GM12878 (cell line): ENCODE data around the gene EPHB1. TPM values are rescaled to one million over a fixed set of nuclear protein-coding genes. Genes with fewer than 3 reads are reported as not detected.

ENCODE experiments used
- ATAC-seq: fragments of 200-7000 bp; cut with Tn5 transposase; 3 replicates; pipeline ENCODE4 v1.9.1; 2020; ENCODE audit warnings: mild to moderate bottlenecking, moderate library complexity
- BruUV-seq: library from RNA; stranded (reverse); fragments of 400-500 nt; replicated peaks from 2 replicates; lab custom pipeline; 2021; lab: Mats Ljungman, UMichigan
- CTCF ChIA-PET: fragments of 300-600 bp; sonication (Branson Sonifier 250); formaldehyde crosslinking; extraction: SDS; loops from one replicate; lab custom pipeline; 2021; ENCODE audit warnings: inconsistent platforms; lab: Yijun Ruan, JAX
- POLR2A ChIA-PET: fragments of 350-600 bp; formaldehyde crosslinking; extraction: SDS; loops from one replicate; lab custom pipeline; 2021; ENCODE audit warnings: inconsistent platforms; lab: Charles Lee
- RAD21 ChIA-PET: fragments of 300-600 bp; sonication (Branson Sonifier 250); formaldehyde crosslinking; loops from one replicate; lab custom pipeline; 2023; ENCODE audit warnings: antibody characterized with exemption; ENCODE audit not compliant: unreplicated experiment; lab: Charles Lee
- SMC1A ChIA-PET: fragments of 300-600 bp; sonication (Branson Sonifier 250); formaldehyde crosslinking; loops from one replicate; lab custom pipeline; 2023; ENCODE audit not compliant: unreplicated experiment, uncharacterized antibody; lab: Charles Lee
- DNase-seq: peaks from one replicate; pipeline ENCODE4 v3.0.0-alpha.2; 2011; ENCODE audit warnings: low read depth, low spot score
- FAIRE-seq: peaks from 3 replicates; lab custom pipeline; 2011; peaks lifted over from hg19 to GRCh38; lab: Jason Lieb, UNC
- H2AFZ ChIP-seq: 2 replicates; pipeline ENCODE4 v1.6.0; 2011; ENCODE audit warnings: low read depth, low read length, control low read depth; ENCODE audit not compliant: control insufficient read depth
- H3K27ac ChIP-seq: 2 replicates; pipeline ENCODE4 v1.5.1; 2011; ENCODE audit warnings: control low read depth; ENCODE audit not compliant: control insufficient read depth, insufficient read depth
- H3K27me3 ChIP-seq, 2 experiments: replicated peaks in 1 of 2; 2 replicates each; pipeline versions ENCODE4 v1.6.0 to v1.6.1; 2011; ENCODE audit warnings: low read length in 1 of 2; ENCODE audit not compliant: control insufficient read depth in 2 of 2, insufficient read depth in 2 of 2
- H3K36me3 ChIP-seq, 2 experiments: 2 replicates each; pipeline ENCODE4 v1.5.1; 2011; ENCODE audit warnings: low read length in 1 of 2; ENCODE audit not compliant: control insufficient read depth in 2 of 2, insufficient read depth in 2 of 2
- H3K4me1 ChIP-seq: 2 replicates; pipeline ENCODE4 v1.6.1; 2011; ENCODE audit warnings: mild to moderate bottlenecking, low read length, moderate library complexity, mixed read lengths; ENCODE audit not compliant: control insufficient read depth, insufficient read depth
- H3K4me2 ChIP-seq: 2 replicates; pipeline ENCODE4 v1.6.0; 2011; ENCODE audit warnings: control low read depth; ENCODE audit not compliant: control insufficient read depth, insufficient read depth
- H3K4me3 ChIP-seq: fragments of 200-600 bp; sonication (generic); 2 replicates; pipeline ENCODE4 v1.5.1; 2016
- H3K79me2 ChIP-seq: 2 replicates; pipeline ENCODE4 v1.6.0; 2011; ENCODE audit warnings: low read length; ENCODE audit not compliant: control insufficient read depth, insufficient read depth
- H3K9ac ChIP-seq: 2 replicates; pipeline ENCODE4 v1.8.0; 2011; ENCODE audit warnings: low read length, control low read depth, mixed read lengths; ENCODE audit not compliant: control insufficient read depth, insufficient read depth
- H3K9me3 ChIP-seq: replicated peaks from 3 replicates; pipeline ENCODE4 v1.5.1; 2011; ENCODE audit warnings: mild to moderate bottlenecking, low read length; ENCODE audit not compliant: control insufficient read depth, insufficient read depth
- H4K20me1 ChIP-seq: 2 replicates; pipeline ENCODE4 v1.6.0; 2011; ENCODE audit not compliant: control insufficient read depth, insufficient read depth
- ASH2L ChIP-seq: fragments of 300-600, 200-600 bp; sonication (generic); IDR thresholded peaks from 2 replicates; pipeline ENCODE4 v1.6.1; 2017; ENCODE audit warnings: low read depth, mild to moderate bottlenecking, borderline replicate concordance
- ATF7 ChIP-seq: fragments of 450-650 bp; IDR thresholded peaks from 2 replicates; pipeline ENCODE4 v1.6.1; 2016; ENCODE audit warnings: low read depth, mild to moderate bottlenecking
- BHLHE40 ChIP-seq, 2 experiments: fragments of 450-650 bp in 1 of 2; IDR thresholded peaks; 2 replicates each; pipeline ENCODE4 v1.6.1; 2011 to 2017; ENCODE audit warnings: low read depth in 2 of 2, borderline replicate concordance in 1 of 2, improper control_type of control experiment in 1 of 2, low read length in 1 of 2, mild to moderate bottlenecking in 1 of 2
- CHD1 ChIP-seq: IDR thresholded peaks from 2 replicates; pipeline ENCODE4 v1.6.1; 2012; ENCODE audit warnings: low read depth, low read length, improper control_type of control experiment
- RCOR1 ChIP-seq: conservative IDR thresholded peaks from 2 replicates; pipeline ENCODE4 v1.6.1; 2012; ENCODE audit warnings: low read depth, low read length, improper control_type of control experiment
- SIN3A ChIP-seq: IDR thresholded peaks from 2 replicates; pipeline ENCODE4 v1.6.1; 2012; ENCODE audit warnings: low read depth, low read length, improper control_type of control experiment
- SIX5 ChIP-seq: IDR thresholded peaks from 2 replicates; pipeline ENCODE4 v1.6.1; 2011; ENCODE audit warnings: mild to moderate bottlenecking, low read depth, low read length, moderate library complexity; ENCODE audit not compliant: severe bottlenecking
- SKIL ChIP-seq: fragments of 450-650 bp; IDR thresholded peaks from 2 replicates; pipeline ENCODE4 v1.6.1; 2017; ENCODE audit warnings: mild to moderate bottlenecking, low read depth, inconsistent platforms; ENCODE audit not compliant: poor library complexity, severe bottlenecking
- SMAD1 ChIP-seq: fragments of 450-650 bp; IDR thresholded peaks from 2 replicates; pipeline ENCODE4 v1.6.1; 2018; ENCODE audit warnings: mild to moderate bottlenecking, low read depth; ENCODE audit not compliant: partially characterized antibody
- SPI1 ChIP-seq: IDR thresholded peaks from 2 replicates; pipeline ENCODE4 v1.6.1; 2011; ENCODE audit warnings: low read depth, mild to moderate bottlenecking, low read length, moderate library complexity, borderline replicate concordance; ENCODE audit not compliant: insufficient read depth
- TCF3 ChIP-seq: IDR thresholded peaks from 2 replicates; pipeline ENCODE4 v1.6.1; 2012; ENCODE audit warnings: low read depth, mild to moderate bottlenecking, low read length, borderline replicate concordance; ENCODE audit not compliant: insufficient read depth
- ZNF207 ChIP-seq: fragments of 450-650 bp; IDR thresholded peaks from 2 replicates; pipeline ENCODE4 v1.6.1; 2014; ENCODE audit warnings: antibody characterized with exemption, mild to moderate bottlenecking, borderline replicate concordance
- ZNF217 ChIP-seq: fragments of 450-650 bp; IDR thresholded peaks from 2 replicates; pipeline ENCODE4 v1.6.1; 2017; ENCODE audit warnings: antibody characterized with exemption, mild to moderate bottlenecking
- WGBS: methylation state at CpG from one replicate; pipeline ENCODE4 v1.1.6; 2016; ENCODE audit warnings: low lambda C conversion rate; ENCODE audit not compliant: insufficient replicate concordance, insufficient coverage; ENCODE audit errors: missing lambda C conversion rate; 5-methylcytosine and 5-hydroxymethylcytosine counted together
- in situ Hi-C: fragments of 300-500 bp; cut with MboI; formaldehyde crosslinking; loops from 9 replicates; pipeline ENCODE4 v1.14.3; 2018; ENCODE audit warnings: mixed read lengths
- intact Hi-C: fragments of 100-400 bp; cut with micrococcal nuclease; formaldehyde crosslinking; loops from one replicate; pipeline ENCODE4 v1.14.2; 2022; ENCODE audit not compliant: unreplicated experiment
- polyA plus RNA-seq, 11 experiments: library from polyadenylated mRNA; depleted of rRNA in 4 of 11; unstranded in 6 of 11; stranded (reverse) in 5 of 11; fragments of >200 nt; fragmentation: Nextera tagmentation in 4 of 11; fragmentation: Illumina TruSeq in 1 of 11; extraction: Ambion mirVana in 4 of 11; extraction: Trizol in 1 of 11; gene quantifications; 1 replicate in 1 of 11; 2 replicates in 10 of 11; pipeline versions ENCODE4 v1.2.1 to v1.2.3, GENCODE V29; 2011 to 2016; ENCODE audit warnings: inconsistent platforms in 2 of 11, missing spikeins in 2 of 11, low read depth in 1 of 11
- total RNA-seq, 4 experiments: library from RNA; depleted of rRNA in 3 of 4; stranded (reverse); fragments of >200 nt in 3 of 4; fragmentation: Illumina TruSeq in 1 of 4; extraction: Trizol in 1 of 4; gene quantifications; 2 replicates each; pipeline versions ENCODE4 v1.2.1 to v1.2.3, GENCODE V29; 2013 to 2021

EPHB1 gene
- total and polyA plus RNA-seq, 10 of the 15 experiments (the other 5 are each of a cell fraction or from before 2014, with no cell fraction given), result 0.33 to 23.8 (median 1.2) TPM

GRCh38 chr3:135072431-135072830 lies 277.4 kb downstream of the EPHB1 start:
- H4K20me1 ChIP-seq, result no peaks in the 10 kb centered on the region
- H3K4me3 ChIP-seq, result no peak overlapping the region
- H3K9ac ChIP-seq, result no peak overlapping the region
- intact Hi-C loops (no loop called here), in situ Hi-C loops (no loop called here)
- H3K27ac ChIP-seq, result no peak overlapping the region
- no TSS peak for BruUV-seq
- SMC1A ChIA-PET, result interaction anchor here (0.8 to 1.2 kb wide), 2 partner anchors 117 to 272 kb away, joined by 3 to 4 read pairs; no protein-coding TSS in a partner anchor
- FAIRE-seq (no peak), DNase-seq (no peak), ATAC-seq (no peak)
- CTCF ChIA-PET, result interaction anchor here (0.6 to 1.2 kb wide), 2 partner anchors 157 to 277 kb away, joined by 3 read pairs; partner anchors contain the start of gene EPHB1
- 63% methylated on average over 5 of the region's 5 CpGs for WGBS
- POLR2A ChIA-PET, result no interaction called here
- no peak overlapping the region for H2AFZ ChIP-seq
- H3K4me2 ChIP-seq, result no peak overlapping the region
- H3K36me3 ChIP-seq, result no peaks in the 10 kb centered on the region
- no peaks in the 10 kb centered on the region for H3K9me3 ChIP-seq
- no peak for TF ChIP-seq SKIL
- no peaks in the 10 kb centered on the region for H3K27me3 ChIP-seq
- peaks cover 2% of the 10 kb centered on the region for H3K4me1 ChIP-seq
- no peaks in the 10 kb centered on the region; the same call in none of the 2 replicates for H3K79me2 ChIP-seq
- RAD21 ChIA-PET, result no interaction called here

- no peaks in the 10 kb centered on the region for H3K79me2 ChIP-seq
- no peak overlapping the region for H3K4me3 ChIP-seq
- DNase-seq (no peak), ATAC-seq (no peak), FAIRE-seq (no peak)
- H3K9me3 ChIP-seq, result no peaks in the 10 kb centered on the region
- H3K27me3 ChIP-seq, result no peaks in the 10 kb centered on the region
- ChIA-PET POLR2A (no interaction called here), CTCF (no interaction called here), RAD21 (no interaction called here), SMC1A (interaction anchor here (1.5 kb wide), 1 partner anchor 42 kb away, joined by 3 read pairs; no protein-coding TSS in a partner anchor)
- no peak overlapping the region for H3K27ac ChIP-seq
- no TSS peak for BruUV-seq
- in situ Hi-C loops, result no loop called here
- no peaks in the 10 kb centered on the region for H4K20me1 ChIP-seq
- no peaks in the 10 kb centered on the region; the same call in 1 of the 2 replicates for H3K4me1 ChIP-seq
- H3K9ac ChIP-seq, result no peak overlapping the region
- intact Hi-C loops, result no loop called here
- WGBS, result 37% methylated on average over 3 of the region's 3 CpGs
- H3K36me3 ChIP-seq, result no peaks in the 10 kb centered on the region; a peak in 1 of 4 replicates
- H2AFZ ChIP-seq, result no peak overlapping the region
- no peak overlapping the region for H3K4me2 ChIP-seq
- TF ChIP-seq TCF3 (no peak), RCOR1 (no peak), BHLHE40 (IDR thresholded peaks at IDR 0.05; ENCODE audit: borderline replicate concordance in 1 of 2, low read depth in 2 of 2, low read length in 1 of 2) (no peak), SPI1 (no peak), ASH2L (no peak), CHD1 (no peak), ZNF207 (no peak), ATF7 (no peak), SMAD1 (no peak), SIX5 (no peak), ZNF217 (no peak), SIN3A (no peak)
Measured at GRCh38 chr3:135075157-135075556, 280.1 kb downstream of the EPHB1 start.
